Tibial artery (tissue), 4 donors: ENCODE results near the gene EID3.

Experiments
- DNase-seq, 2 donors: peaks; one replicate each; pipeline ENCODE4 v3.0.0-alpha.2; 2019
- H3K27ac ChIP-seq, 2 donors: fragments of 200-600 bp; sonication (generic) in 1 of 2; 1 replicate in 1 of 2; 2 replicates in 1 of 2; pipeline ENCODE4 v1.5.1; 2018 to 2019; ENCODE audit warnings: mild to moderate bottlenecking in 1 of 2
- H3K27me3 ChIP-seq, 2 donors: fragments of 200-600 bp; sonication (generic) in 1 of 2; one replicate each; pipeline versions ENCODE4 v1.5.1 to v1.6.0; 2016 to 2019
- H3K36me3 ChIP-seq, 3 donors: fragments of 200-600 bp; sonication (generic) in 2 of 3; one replicate each; pipeline ENCODE4 v1.5.1; 2016 to 2019; ENCODE audit warnings: mild to moderate bottlenecking in 2 of 3
- H3K4me1 ChIP-seq, 4 donors: fragments of 200-600 bp; sonication (generic) in 2 of 4; 1 replicate in 3 of 4; 2 replicates in 1 of 4; pipeline ENCODE4 v1.5.1; 2016 to 2019
- H3K4me3 ChIP-seq, 2 donors: fragments of 200-600 bp; sonication (generic) in 1 of 2; 1 replicate in 1 of 2; 2 replicates in 1 of 2; pipeline ENCODE4 v1.5.1; 2018 to 2019; ENCODE audit warnings: mild to moderate bottlenecking in 2 of 2
- H3K9me3 ChIP-seq, 3 donors: fragments of 200-600 bp; sonication (generic) in 1 of 3; one replicate each; pipeline ENCODE4 v1.5.1; 2016 to 2019
- intact Hi-C: fragments of 100-400 bp; cut with DNase I; formaldehyde crosslinking; loops from one replicate; pipeline ENCODE4 v1.15.0; 2023; ENCODE audit warnings: low total_unique reads
- TF ChIP-seq, protein P1 (sequence below), 2 experiments: fragments of 200-600 bp in 1 of 2; fragments of 450-650 bp in 1 of 2; IDR thresholded peaks; one replicate each; pipeline ENCODE4 v1.5.1; 2017 to 2019; ENCODE audit warnings: antibody characterized with exemption in 2 of 2, mild to moderate bottlenecking in 1 of 2, moderate library complexity in 1 of 2

EID3 gene

DNA sequence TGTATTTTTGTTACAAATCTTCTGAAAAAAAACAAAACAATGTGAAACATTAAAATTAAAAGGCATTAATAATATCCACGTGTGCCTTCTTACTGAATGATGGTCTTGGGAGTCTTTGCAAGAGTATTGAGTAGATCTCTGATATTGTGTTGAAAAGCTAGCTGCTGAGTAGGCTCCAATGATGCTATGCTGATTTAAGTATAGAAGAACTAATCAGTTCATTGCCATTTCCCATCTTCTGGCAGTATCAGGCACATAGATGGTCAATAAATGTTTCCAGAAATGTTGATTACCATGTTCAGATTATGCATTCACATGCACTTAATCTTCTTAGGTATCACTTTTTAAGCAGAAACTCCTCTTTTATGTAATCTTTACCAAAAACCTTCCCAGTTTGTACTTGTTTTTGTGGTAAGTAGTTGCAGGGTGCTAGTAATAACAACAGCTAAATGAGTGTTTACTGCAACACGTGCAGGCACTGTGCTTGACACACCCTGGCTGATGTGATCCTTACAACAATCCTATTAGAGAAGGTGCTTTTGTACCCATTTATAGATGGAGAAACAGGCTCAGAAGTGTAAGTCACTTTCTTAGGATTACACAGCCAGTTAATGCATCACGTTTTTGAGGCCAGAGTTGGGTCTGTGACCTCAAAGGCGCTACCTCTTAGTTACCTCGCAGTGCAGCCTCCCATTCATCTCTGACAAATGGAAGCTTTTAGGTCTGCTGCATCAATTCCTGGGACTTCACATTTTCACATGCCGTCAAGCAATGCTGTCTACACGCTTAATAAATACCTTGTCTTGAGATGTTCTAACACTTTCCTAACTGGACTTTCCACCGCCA, 46.9 kb downstream of the EID3 start:
- Histone ChIP-seq H3K27me3 (no peaks in the 10 kb centered on the region), H3K9me3 (no peaks in the 10 kb centered on the region), H3K36me3 (peaks cover 71 to 96% (median 90%) of the 10 kb centered on the region in 3 donors), H3K4me3 (no peak overlapping the region), H3K4me1 (peaks cover 0 to 12% (median 2%) of the 10 kb centered on the region in 4 donors), H3K27ac (no peak overlapping the region)
- TF ChIP-seq, protein P1, sequence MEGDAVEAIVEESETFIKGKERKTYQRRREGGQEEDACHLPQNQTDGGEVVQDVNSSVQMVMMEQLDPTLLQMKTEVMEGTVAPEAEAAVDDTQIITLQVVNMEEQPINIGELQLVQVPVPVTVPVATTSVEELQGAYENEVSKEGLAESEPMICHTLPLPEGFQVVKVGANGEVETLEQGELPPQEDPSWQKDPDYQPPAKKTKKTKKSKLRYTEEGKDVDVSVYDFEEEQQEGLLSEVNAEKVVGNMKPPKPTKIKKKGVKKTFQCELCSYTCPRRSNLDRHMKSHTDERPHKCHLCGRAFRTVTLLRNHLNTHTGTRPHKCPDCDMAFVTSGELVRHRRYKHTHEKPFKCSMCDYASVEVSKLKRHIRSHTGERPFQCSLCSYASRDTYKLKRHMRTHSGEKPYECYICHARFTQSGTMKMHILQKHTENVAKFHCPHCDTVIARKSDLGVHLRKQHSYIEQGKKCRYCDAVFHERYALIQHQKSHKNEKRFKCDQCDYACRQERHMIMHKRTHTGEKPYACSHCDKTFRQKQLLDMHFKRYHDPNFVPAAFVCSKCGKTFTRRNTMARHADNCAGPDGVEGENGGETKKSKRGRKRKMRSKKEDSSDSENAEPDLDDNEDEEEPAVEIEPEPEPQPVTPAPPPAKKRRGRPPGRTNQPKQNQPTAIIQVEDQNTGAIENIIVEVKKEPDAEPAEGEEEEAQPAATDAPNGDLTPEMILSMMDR (IDR thresholded peaks at IDR 0.05), result no peak
- intact Hi-C loops, result no loop called here
- DNase-seq, result no peak

DNA sequence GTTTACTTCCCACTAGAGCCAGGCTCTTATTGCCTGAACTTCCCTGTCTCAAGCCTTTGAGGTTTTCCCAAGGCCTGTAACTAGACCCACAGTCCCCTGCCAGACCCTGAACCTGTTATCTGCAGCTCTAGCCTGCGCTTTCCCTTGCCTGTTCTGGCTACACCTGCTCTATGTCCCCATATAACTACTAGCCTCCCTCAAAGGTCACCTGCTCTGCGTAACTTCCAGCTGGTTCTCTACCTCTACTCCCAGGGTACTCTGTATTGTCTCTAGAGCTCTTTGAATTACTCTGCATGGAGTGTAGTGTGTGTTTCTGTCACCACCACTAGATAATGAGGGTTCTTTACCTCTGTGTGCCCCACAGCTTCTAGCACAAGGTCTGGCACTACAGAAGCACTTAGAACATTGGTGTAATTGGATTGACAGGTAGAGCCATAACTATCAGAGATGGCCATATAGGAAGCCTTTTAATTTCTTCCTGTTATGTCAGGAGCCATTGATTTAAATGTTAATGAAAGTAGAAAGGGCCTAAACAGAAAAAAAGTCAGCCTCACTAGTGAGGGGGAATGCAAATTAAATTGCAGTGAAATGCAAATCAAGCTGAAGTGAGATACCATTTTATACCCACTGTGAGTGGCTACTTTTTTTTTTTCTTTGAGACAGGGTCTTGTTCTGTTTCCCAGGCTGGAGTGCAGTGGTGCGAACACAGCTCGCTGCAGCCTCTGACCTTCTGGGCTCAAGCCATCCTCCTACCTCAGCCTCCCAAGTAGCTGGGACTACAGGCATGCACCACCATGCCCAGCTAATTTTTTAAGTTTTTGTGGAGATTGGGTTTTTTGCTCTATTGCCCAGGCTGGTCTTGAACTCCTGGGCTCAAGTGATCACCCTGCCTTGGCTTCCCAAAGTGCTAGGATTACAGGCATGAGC, 47.8 kb downstream of the EID3 start:
- Histone ChIP-seq H3K9me3 (no peaks in the 10 kb centered on the region), H3K36me3 (peaks cover 64 to 87% (median 82%) of the 10 kb centered on the region in 3 donors), H3K27me3 (no peaks in the 10 kb centered on the region), H3K27ac (no peak overlapping the region), H3K4me3 (no peak overlapping the region), H3K4me1 (peaks cover 0 to 3% (median 0%) of the 10 kb centered on the region in 4 donors)
- no peak for DNase-seq
- TF ChIP-seq, protein P1 (IDR thresholded peaks at IDR 0.05), result no peak
- intact Hi-C loops, result no loop called here

DNA sequence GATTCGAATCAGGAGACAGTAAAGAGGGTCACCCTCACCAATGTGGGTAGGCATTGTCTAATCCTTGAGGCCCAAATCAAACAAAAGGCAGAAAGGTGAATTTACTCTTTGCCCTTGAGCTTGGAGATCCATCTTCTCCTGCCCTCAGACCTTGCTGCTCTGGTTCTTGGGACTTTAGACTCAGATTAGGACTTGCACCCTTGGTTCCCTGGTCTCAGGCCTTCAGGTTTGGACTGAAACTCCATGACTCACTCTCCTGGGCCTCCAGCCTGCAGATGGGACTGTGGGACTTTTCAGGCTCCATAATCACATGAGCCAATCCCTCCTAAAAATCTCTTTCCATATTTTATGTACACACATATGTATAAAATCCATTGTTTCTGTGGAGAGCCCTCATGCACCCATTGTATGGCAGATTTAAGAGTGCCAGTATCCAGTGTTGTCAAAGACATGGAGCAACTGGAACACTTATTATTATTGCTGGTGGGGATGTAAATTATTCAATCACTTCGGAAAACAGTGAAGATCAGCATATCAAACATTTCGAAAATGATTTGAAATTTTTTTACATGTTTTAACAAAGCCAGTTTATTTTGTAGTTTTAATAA, 48.7 kb downstream of the EID3 start:
- intact Hi-C loops, result no loop called here
- Histone ChIP-seq H3K27ac (no peak overlapping the region), H3K27me3 (no peaks in the 10 kb centered on the region), H3K4me3 (no peak overlapping the region), H3K36me3 (peaks cover 55 to 78% (median 73%) of the 10 kb centered on the region in 3 donors), H3K9me3 (no peaks in the 10 kb centered on the region), H3K4me1 (no peaks in the 10 kb centered on the region)
- TF ChIP-seq, protein P1 (IDR thresholded peaks at IDR 0.05), result no peak
- no peak for DNase-seq

DNA sequence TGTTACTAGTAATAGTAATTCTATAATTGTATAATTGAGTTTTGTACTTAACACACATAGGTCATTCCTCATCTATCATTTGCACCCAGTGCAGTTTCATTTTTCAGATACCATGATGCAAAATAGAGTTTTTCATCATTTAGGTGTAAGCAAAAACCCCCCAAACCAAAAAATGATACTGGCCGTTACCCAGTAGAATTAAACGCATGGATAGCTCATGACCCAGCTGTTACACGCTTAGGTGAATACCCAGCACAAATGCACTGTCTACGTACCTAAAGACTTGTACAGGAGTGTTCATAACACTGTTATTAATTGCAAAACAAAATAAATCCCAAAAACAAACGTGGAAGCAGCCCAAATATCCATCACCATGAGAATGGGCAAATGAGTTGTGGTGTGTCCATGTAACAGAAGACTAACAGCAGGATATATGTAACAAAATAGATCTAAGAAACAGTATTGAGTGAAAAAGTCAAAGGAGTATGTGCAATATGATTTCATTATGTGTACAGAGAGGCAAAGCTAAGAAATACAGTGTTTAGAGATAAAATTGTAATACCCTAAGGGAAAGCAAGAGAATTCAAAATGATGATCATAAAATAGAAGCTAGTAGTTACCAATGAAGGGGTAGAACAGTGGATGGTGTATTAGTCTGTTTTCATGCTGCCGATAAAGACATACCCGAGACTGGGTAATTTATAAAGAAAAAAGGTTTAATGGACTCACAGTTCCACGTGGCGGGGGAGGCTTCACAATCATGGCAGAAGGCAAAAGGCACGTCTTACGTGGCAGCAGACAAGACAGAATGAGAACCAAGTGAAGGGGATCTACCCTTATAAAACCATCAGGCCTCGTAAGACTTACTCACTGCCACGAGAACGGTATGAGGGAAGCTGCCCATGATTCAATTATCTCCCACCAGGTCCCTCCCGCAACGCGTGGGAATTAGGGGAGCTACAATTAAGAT, 49.8 kb downstream of the EID3 start:
- peaks cover 46 to 67% (median 62%) of the 10 kb centered on the region in 3 donors for H3K36me3 ChIP-seq
- no peaks in the 10 kb centered on the region for H3K27me3 ChIP-seq
- no peak overlapping the region for H3K4me3 ChIP-seq
- TF ChIP-seq, protein P1 (IDR thresholded peaks at IDR 0.05), result no peak
- no peaks in the 10 kb centered on the region for H3K9me3 ChIP-seq
- DNase-seq, result no peak
- no peak overlapping the region for H3K27ac ChIP-seq
- intact Hi-C loops, result no loop called here
- no peaks in the 10 kb centered on the region for H3K4me1 ChIP-seq
